SK-N-SH treated with all-trans-retinoic acid at 6 μM for 48 hours (cell line): ENCODE data around the gene SPACA6.

Experiments
- ATAC-seq: fragments of 200-7000 bp; cut with Tn5 transposase; 3 replicates; pipeline ENCODE4 v1.9.1; 2020; ENCODE audit warnings: mild to moderate bottlenecking, moderate library complexity
- ARNTL ChIP-seq: fragments of 450-650 bp; formaldehyde crosslinking; IDR thresholded peaks from 2 replicates; pipeline ENCODE4 v1.5.0; 2020; ENCODE audit warnings: low read depth, mild to moderate bottlenecking, moderate library complexity, borderline replicate concordance
- BACH2 ChIP-seq: fragments of 250-450 bp; sonication (Bioruptor Pico); IDR thresholded peaks from 2 replicates; pipeline ENCODE4 v1.9.0; 2021; ENCODE audit warnings: mild to moderate bottlenecking, borderline replicate concordance
- CREB5 ChIP-seq: fragments of 250-450 bp; sonication (Bioruptor Pico); IDR thresholded peaks from 2 replicates; pipeline ENCODE4 v1.5.1; 2020; ENCODE audit warnings: low read depth, mild to moderate bottlenecking, moderate library complexity
- CSDC2 ChIP-seq: fragments of 250-450 bp; sonication (Bioruptor Pico); IDR thresholded peaks from 2 replicates; pipeline ENCODE4 v1.5.0; 2020; ENCODE audit warnings: mild to moderate bottlenecking, moderate library complexity
- ESRRG ChIP-seq: fragments of 250-450 bp; sonication (Bioruptor Pico); IDR thresholded peaks from 2 replicates; pipeline ENCODE4 v1.6.1; 2021; ENCODE audit warnings: mild to moderate bottlenecking
- GLIS3 ChIP-seq: fragments of 250-450 bp; sonication (Bioruptor Pico); IDR thresholded peaks from 2 replicates; pipeline ENCODE4 v1.5.0; 2020; ENCODE audit warnings: mild to moderate bottlenecking, moderate library complexity
- PATZ1 ChIP-seq: fragments of 250-450 bp; sonication (Bioruptor Pico); IDR thresholded peaks from 2 replicates; pipeline ENCODE4 v1.8.0; 2020; ENCODE audit warnings: mild to moderate bottlenecking, moderate library complexity, borderline replicate concordance
- POU6F1 ChIP-seq: fragments of 250-450 bp; sonication (Bioruptor Pico); IDR thresholded peaks from 2 replicates; pipeline ENCODE4 v1.8.0; 2021; ENCODE audit warnings: low read depth, mild to moderate bottlenecking, moderate library complexity, borderline replicate concordance
- PPARA ChIP-seq: fragments of 250-450 bp; sonication (Bioruptor Pico); IDR thresholded peaks from 2 replicates; pipeline ENCODE4 v1.5.0; 2020; ENCODE audit warnings: mild to moderate bottlenecking, borderline replicate concordance
- RARB ChIP-seq: fragments of 250-450 bp; sonication (Bioruptor Pico); IDR thresholded peaks from 2 replicates; pipeline ENCODE4 v1.8.0; 2021; ENCODE audit warnings: mild to moderate bottlenecking, moderate library complexity
- TCF4 ChIP-seq: fragments of 250-450 bp; sonication (Bioruptor Pico); IDR thresholded peaks from 2 replicates; pipeline ENCODE4 v1.8.0; 2021; ENCODE audit warnings: mild to moderate bottlenecking, moderate library complexity, borderline replicate concordance
- TOX ChIP-seq: fragments of 250-450 bp; sonication (Bioruptor Pico); IDR thresholded peaks from 2 replicates; pipeline ENCODE4 v1.8.0; 2021; ENCODE audit warnings: mild to moderate bottlenecking, moderate library complexity, borderline replicate concordance
- TSHZ2 ChIP-seq: fragments of 250-450 bp; sonication (Bioruptor Pico); IDR thresholded peaks from 2 replicates; pipeline ENCODE4 v1.5.0; 2020; ENCODE audit warnings: mild to moderate bottlenecking, moderate library complexity
- ZC3H10 ChIP-seq: fragments of 250-450 bp; sonication (Bioruptor Pico); IDR thresholded peaks from 2 replicates; pipeline ENCODE4 v1.5.1; 2021; ENCODE audit warnings: mild to moderate bottlenecking, moderate library complexity
- ZFP3 ChIP-seq: fragments of 250-450 bp; sonication (Bioruptor Pico); IDR thresholded peaks from 2 replicates; pipeline ENCODE4 v1.5.0; 2020; ENCODE audit warnings: mild to moderate bottlenecking, moderate library complexity
- ZFP30 ChIP-seq: fragments of 450-650 bp; formaldehyde crosslinking; IDR thresholded peaks from 2 replicates; pipeline ENCODE4 v1.5.0; 2022; ENCODE audit warnings: mild to moderate bottlenecking, moderate library complexity
- ZNF565 ChIP-seq: fragments of 450-650 bp; formaldehyde crosslinking; conservative IDR thresholded peaks from 2 replicates; pipeline ENCODE4 v1.5.0; 2020; ENCODE audit warnings: low read depth, mild to moderate bottlenecking, moderate library complexity
- ZNF70 ChIP-seq: fragments of 450-650 bp; formaldehyde crosslinking; IDR thresholded peaks from 2 replicates; pipeline ENCODE4 v1.5.0; 2020; ENCODE audit warnings: mild to moderate bottlenecking, moderate library complexity
- ZNF8 ChIP-seq: fragments of 450-650 bp; formaldehyde crosslinking; IDR thresholded peaks from 2 replicates; pipeline ENCODE4 v1.5.0; 2020; ENCODE audit warnings: mild to moderate bottlenecking, moderate library complexity
- TF ChIP-seq, protein P1 (sequence below): fragments of 250-450 bp; sonication (Bioruptor Pico); IDR thresholded peaks from 2 replicates; pipeline ENCODE4 v1.5.1; 2021; ENCODE audit warnings: mild to moderate bottlenecking, moderate library complexity

Gene SPACA6

DNA sequence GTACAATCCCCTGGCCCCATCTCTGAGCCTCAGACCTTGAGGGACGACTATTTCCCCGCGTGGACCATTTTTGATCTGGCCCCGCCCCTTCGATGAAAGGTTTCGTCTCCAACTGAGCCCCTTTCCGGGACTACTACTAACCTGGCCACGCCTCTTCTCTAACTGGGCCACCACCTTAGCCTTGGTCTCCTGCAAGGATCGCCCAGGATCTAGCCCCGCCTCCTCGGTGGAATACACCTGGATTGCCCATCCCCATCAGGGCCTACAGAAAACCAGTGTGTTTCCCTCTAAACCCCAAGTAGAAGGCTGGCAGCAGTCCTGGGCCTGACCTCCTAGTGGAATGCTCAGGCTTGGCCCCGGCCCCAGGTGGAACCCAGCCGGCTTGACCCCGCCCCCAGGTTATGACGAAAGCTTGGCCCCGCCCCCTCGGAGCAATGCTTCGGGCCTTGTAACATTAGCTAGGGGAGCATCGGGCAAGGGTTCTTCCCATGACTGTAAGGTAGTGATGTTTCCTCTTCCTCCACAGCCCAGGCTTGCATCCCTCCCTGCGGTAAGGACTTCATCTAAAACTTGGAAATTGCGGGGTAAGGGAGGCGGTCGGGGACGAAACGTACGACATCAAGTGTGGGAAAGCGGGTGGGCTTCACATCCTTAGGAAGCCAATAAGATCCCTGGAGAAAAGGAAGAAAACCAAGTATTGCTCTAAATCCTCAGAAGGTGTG lies 9.1 kb downstream of the SPACA6 start:
- no peak for ATAC-seq
- TF ChIP-seq CSDC2 (CRISPR knock-in tag): no peak

DNA sequence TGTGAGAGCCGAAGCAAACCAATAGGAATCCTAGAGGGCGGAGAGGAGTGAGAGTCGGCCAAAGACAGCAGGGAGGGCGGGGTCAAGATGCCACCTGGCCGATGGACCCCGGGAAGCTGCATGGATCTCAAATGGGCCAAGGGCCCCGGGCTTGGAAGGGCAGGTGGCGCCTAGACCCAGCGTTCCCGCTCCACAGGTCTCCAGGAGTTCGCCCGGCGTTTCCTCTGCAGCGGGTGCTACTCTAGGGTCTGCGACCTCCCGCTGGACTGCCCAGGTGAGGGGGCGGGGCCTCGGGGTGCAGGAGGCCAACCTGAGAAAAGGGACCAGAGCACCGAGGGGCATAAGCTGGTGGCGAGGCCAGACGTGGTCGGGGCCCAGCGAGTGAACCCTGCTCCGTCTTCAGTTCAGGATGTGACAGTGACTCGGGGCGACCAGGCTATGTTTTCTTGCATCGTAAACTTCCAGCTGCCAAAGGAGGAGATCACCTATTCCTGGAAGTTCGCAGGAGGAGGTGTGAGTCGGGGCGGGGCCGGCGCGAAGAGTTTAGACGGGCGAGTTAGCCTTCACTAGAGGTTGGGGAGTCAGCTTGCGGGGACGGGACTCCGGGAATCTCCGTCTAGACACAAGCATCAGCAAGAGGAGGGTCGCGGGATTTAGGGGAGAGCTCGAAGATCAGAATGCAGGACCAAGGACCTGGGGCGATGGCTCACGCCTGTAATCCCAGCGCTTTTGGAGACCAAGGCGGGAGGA lies 9.9 kb downstream of the SPACA6 start:
- ATAC-seq: no peak
- TF ChIP-seq TCF4 (CRISPR knock-in tag) (no peak), TOX (CRISPR knock-in tag) (no peak), TSHZ2 (CRISPR knock-in tag) (no peak), BACH2 (CRISPR knock-in tag) (no peak), ZFP3 (CRISPR knock-in tag) (no peak), CREB5 (CRISPR knock-in tag) (no peak), POU6F1 (no peak), PPARA (no peak), ZC3H10 (CRISPR knock-in tag) (no peak), ZNF8 (no peak), RARB (no peak), ZFP30 (CRISPR knock-in tag) (no peak), ZNF70 (CRISPR knock-in tag) (no peak), ARNTL (CRISPR knock-in tag) (no peak), CSDC2 (CRISPR knock-in tag) (no peak), ESRRG (no peak), PATZ1 (no peak), GLIS3 (CRISPR knock-in tag) (no peak), ZNF565 (CRISPR knock-in tag) (no peak)
- TF ChIP-seq, protein P1, sequence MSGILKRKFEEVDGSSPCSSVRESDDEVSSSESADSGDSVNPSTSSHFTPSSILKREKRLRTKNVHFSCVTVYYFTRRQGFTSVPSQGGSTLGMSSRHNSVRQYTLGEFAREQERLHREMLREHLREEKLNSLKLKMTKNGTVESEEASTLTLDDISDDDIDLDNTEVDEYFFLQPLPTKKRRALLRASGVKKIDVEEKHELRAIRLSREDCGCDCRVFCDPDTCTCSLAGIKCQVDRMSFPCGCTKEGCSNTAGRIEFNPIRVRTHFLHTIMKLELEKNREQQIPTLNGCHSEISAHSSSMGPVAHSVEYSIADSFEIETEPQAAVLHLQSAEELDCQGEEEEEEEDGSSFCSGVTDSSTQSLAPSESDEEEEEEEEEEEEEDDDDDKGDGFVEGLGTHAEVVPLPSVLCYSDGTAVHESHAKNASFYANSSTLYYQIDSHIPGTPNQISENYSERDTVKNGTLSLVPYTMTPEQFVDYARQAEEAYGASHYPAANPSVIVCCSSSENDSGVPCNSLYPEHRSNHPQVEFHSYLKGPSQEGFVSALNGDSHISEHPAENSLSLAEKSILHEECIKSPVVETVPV (CRISPR knock-in tag): no peak
- TF ChIP-seq, all 23 proteins: peak for 0
